Stimulated activated CD8-positive, alpha-beta memory T cell treated with anti-CD3 and anti-CD28 coated beads, Interleukin-4, amount 100 ng/mL, for 48 hours (primary cell): Measurements from ENCODE around the gene ECT2.
"Not testable (repeated sequence)": the region's sequence is repeated elsewhere in the genome, so short reads cannot be mapped to it uniquely, and the experiment has no call there.

Source experiments
- DNase-seq: peaks from one replicate; pipeline ENCODE4 v3.0.0-alpha.2; 2020

ECT2 gene

GRCh38 chr3:172749230-172749965 is 1.1 kb upstream of the ECT2 start:
- DNase-seq, result no peak

GRCh38 chr3:172750069-172750367 is 508 bp upstream of the ECT2 start:
- peak; percentile 29 for DNase-seq

- DNase-seq, result no peak
Observed at GRCh38 chr3:172751175-172751704, 714 bp downstream of the ECT2 start.

GRCh38 chr3:172752651-172753050 is 2.1 kb downstream of the ECT2 start:
- DNase-seq, result no peak

- DNase-seq, result no peak
Observed at GRCh38 chr3:172753125-172753524, 2.6 kb downstream of the ECT2 start.

GRCh38 chr3:172760416-172760815 is 9.9 kb downstream of the ECT2 start:
- not testable (repeated sequence) for DNase-seq

GRCh38 chr3:172766241-172766640 is 15.7 kb downstream of the ECT2 start:
- no peak for DNase-seq

- no peak for DNase-seq
Observed at GRCh38 chr3:172766718-172767405, 16.3 kb downstream of the ECT2 start.

GRCh38 chr3:172770382-172770781 is 19.9 kb downstream of the ECT2 start:
- DNase-seq, result no peak

- DNase-seq, result no peak
Observed at GRCh38 chr3:172771672-172772071, 21.1 kb downstream of the ECT2 start.

- no peak for DNase-seq
Observed at GRCh38 chr3:172776049-172776717, 25.7 kb downstream of the ECT2 start.

GRCh38 chr3:172777901-172778300 is 27.4 kb downstream of the ECT2 start:
- no peak for DNase-seq

- DNase-seq, result no peak
Observed at GRCh38 chr3:172782235-172782634, 31.7 kb downstream of the ECT2 start.

- no peak for DNase-seq
Observed at GRCh38 chr3:172786036-172786435, 35.5 kb downstream of the ECT2 start.

- DNase-seq, result no peak
Observed at GRCh38 chr3:172787019-172787418, 36.5 kb downstream of the ECT2 start.

GRCh38 chr3:172787746-172788145 is 37.2 kb downstream of the ECT2 start:
- DNase-seq, result no peak

- no peak for DNase-seq
Observed at GRCh38 chr3:172799246-172799645, 48.7 kb downstream of the ECT2 start.

- no peak for DNase-seq
Observed at GRCh38 chr3:172800156-172800555, 49.6 kb downstream of the ECT2 start.

- DNase-seq, result no peak
Observed at GRCh38 chr3:172803489-172803888, 53.0 kb downstream of the ECT2 start.

GRCh38 chr3:172804323-172804722 is 53.8 kb downstream of the ECT2 start:
- DNase-seq, result no peak

GRCh38 chr3:172808969-172809546 is 58.5 kb downstream of the ECT2 start:
- DNase-seq, result no peak

GRCh38 chr3:172811099-172811498 is 60.6 kb downstream of the ECT2 start:
- DNase-seq, result no peak

- no peak for DNase-seq
Observed at GRCh38 chr3:172813462-172813861, 62.9 kb downstream of the ECT2 start.

GRCh38 chr3:172814738-172815137 is 64.2 kb downstream of the ECT2 start:
- DNase-seq, result no peak
